Astrocyte (in vitro differentiated cells and primary cell): ENCODE measurements around the gene HHIP.

Experiments used
- CTCF ChIP-seq: IDR thresholded peaks from 2 replicates; pipeline ENCODE4 v1.5.1; 2011; ENCODE audit warnings: low read depth, mild to moderate bottlenecking, inconsistent platforms, low read length, moderate library complexity; ENCODE audit not compliant: insufficient read depth
- EZH2 ChIP-seq: IDR thresholded peaks from 2 replicates; pipeline ENCODE4 v1.6.1; 2012; ENCODE audit warnings: mild to moderate bottlenecking, low read length, inconsistent platforms; ENCODE audit not compliant: insufficient read depth

- TF ChIP-seq CTCF (no peak), EZH2 (no peak)
Observed at GRCh38 chr4:144729175-144729574, 83.2 kb downstream of the HHIP start.
